ENCODE data around the gene PPP1R37. TPM values are rescaled to one million over a fixed set of nuclear protein-coding genes. Genes with fewer than 3 reads are reported as not detected.
A peak's percentile ranks its signal among the peaks of the same experiment; 100 is the strongest.

The PPP1R37 gene
- total and polyA plus RNA-seq, 2 of the 13 experiments (the other 11 are each of a cell fraction or from before 2014, with no cell fraction given), result 9.0 to 14.3 TPM

- peak; percentile 73 for TF ChIP-seq ARNTL (CRISPR knock-in tag; IDR thresholded peaks at IDR 0.05)
- TF ChIP-seq KLF6 (CRISPR knock-in tag; IDR thresholded peaks at IDR 0.05), result no peak
- peak; percentile 77 for TF ChIP-seq ZNF574 (CRISPR knock-in tag; IDR thresholded peaks at IDR 0.05)
- TF ChIP-seq ZMAT3 (CRISPR knock-in tag; conservative IDR thresholded peaks at IDR 0.05), result 0 out of 2 replicates have a peak, but pooled peaks have one; percentile 48
- no peak for TF ChIP-seq SRSF4 (IDR thresholded peaks at IDR 0.05; ENCODE audit: low read depth, low read length, poor library complexity, severe bottlenecking)
- TF ChIP-seq U2AF1 (optimal IDR thresholded peaks at IDR 0.05; ENCODE audit: low read depth, low read length), result no peak
- no peak for TF ChIP-seq ARNT (IDR thresholded peaks at IDR 0.05)
- peak; percentile 78; the same call in 1 of the 2 replicates for TF ChIP-seq ZNF317 (CRISPR knock-in tag; IDR thresholded peaks at IDR 0.05)
- no peak for TF ChIP-seq KLF11 (CRISPR knock-in tag; IDR thresholded peaks at IDR 0.05)
- TF ChIP-seq ZNF724P (CRISPR knock-in tag; IDR thresholded peaks at IDR 0.05; ENCODE audit: borderline replicate concordance), result no peak
- no peak for TF ChIP-seq ZBTB44 (CRISPR knock-in tag; IDR thresholded peaks at IDR 0.05)
- TF ChIP-seq KLF15 (CRISPR knock-in tag; IDR thresholded peaks at IDR 0.05; ENCODE audit: borderline replicate concordance), result no peak
- TF ChIP-seq ZSCAN30 (CRISPR knock-in tag; IDR thresholded peaks at IDR 0.05), result no peak
- peak; percentile 87; the same call in 1 of the 2 replicates for TF ChIP-seq SOX5 (CRISPR knock-in tag; IDR thresholded peaks at IDR 0.05; ENCODE audit: borderline replicate concordance)
- peak; percentile 91 for TF ChIP-seq ZNF264 (CRISPR knock-in tag; IDR thresholded peaks at IDR 0.05)
- TF ChIP-seq ZNF878 (CRISPR knock-in tag; IDR thresholded peaks at IDR 0.05), result peak; percentile 74; the same call in 1 of the 2 replicates
- TF ChIP-seq ZNF335 (CRISPR knock-in tag; IDR thresholded peaks at IDR 0.05), result peak; percentile 60; the same call in 1 of the 2 replicates
- TF ChIP-seq GLMP (CRISPR knock-in tag; IDR thresholded peaks at IDR 0.05; ENCODE audit: borderline replicate concordance), result no peak
- TF ChIP-seq ZBTB25 (CRISPR knock-in tag; IDR thresholded peaks at IDR 0.05), result peak; percentile 66; the same call in 1 of the 2 replicates
- peak; percentile 77 for TF ChIP-seq ZNF543 (CRISPR knock-in tag; IDR thresholded peaks at IDR 0.05)
- no peak for TF ChIP-seq ZNF160 (CRISPR knock-in tag; IDR thresholded peaks at IDR 0.05)
- no peak for TF ChIP-seq DNMT1 (CRISPR knock-in tag; IDR thresholded peaks at IDR 0.05)
- TF ChIP-seq ZNF432 (CRISPR knock-in tag; IDR thresholded peaks at IDR 0.05; ENCODE audit: borderline replicate concordance), result no peak
- 0 out of 2 replicates have a peak, but pooled peaks have one; percentile 78 for TF ChIP-seq SMYD3 (CRISPR knock-in tag; IDR thresholded peaks at IDR 0.05)
- TF ChIP-seq MIER2 (CRISPR knock-in tag; IDR thresholded peaks at IDR 0.05), result peak; percentile 66; the same call in 1 of the 2 replicates
- peak; percentile 83 for TF ChIP-seq YEATS2 (CRISPR knock-in tag; IDR thresholded peaks at IDR 0.05; ENCODE audit: borderline replicate concordance)
Measured at GRCh38 chr19:45045671-45046353, 47.2 kb upstream of the PPP1R37 start (continued).

Measured in HepG2 (cell line).